ENCODE data around the gene EXOC2.

- TF ChIP-seq CTCF (IDR thresholded peaks at IDR 0.05) (no peak), POLR2A (IDR thresholded peaks at IDR 0.05) (no peak)
These were observed 123.9 kb downstream of the EXOC2 start for GRCh38 chr6:568954-569523.

All from thyroid gland (tissue), 4 donors.